Body of pancreas (tissue), 4 donors: ENCODE data around the gene PSMB2. TPM values are rescaled to one million over a fixed set of nuclear protein-coding genes. Genes with fewer than 3 reads are reported as not detected.

Source experiments
- ATAC-seq: fragments of 150-250 bp; one replicate; pipeline ENCODE4 v1.9.1; 2016
- DNase-seq, 4 donors: peaks; one replicate each; pipeline ENCODE4 v3.0.0-alpha.2; 2019
- H3K27ac ChIP-seq, 4 donors: fragments of 200-600 bp; sonication (generic); 1 replicate in 3 of 4; 2 replicates in 1 of 4; pipeline versions ENCODE4 v1.5.1 to v1.6.1; 2016 to 2019; ENCODE audit warnings: mild to moderate bottlenecking in 1 of 4, mixed read lengths in 1 of 4, moderate library complexity in 1 of 4
- H3K27me3 ChIP-seq, 2 donors: fragments of 200-600 bp; sonication (generic); one replicate each; pipeline ENCODE4 v1.6.0; 2016; ENCODE audit warnings: mild to moderate bottlenecking in 1 of 2
- H3K36me3 ChIP-seq, 2 donors: fragments of 200-600 bp; sonication (generic); replicated peaks in 1 of 2; 2 replicates each; pipeline ENCODE4 v1.5.1; 2016; ENCODE audit warnings: low read depth in 2 of 2; ENCODE audit not compliant: insufficient read depth in 1 of 2
- H3K4me1 ChIP-seq: fragments of 200-600 bp; sonication (generic); one replicate; pipeline ENCODE4 v1.6.0; 2016
- H3K4me3 ChIP-seq, 2 donors: fragments of 200-600 bp; sonication (generic); 1 replicate in 1 of 2; 2 replicates in 1 of 2; pipeline ENCODE4 v1.5.1; 2016 to 2019
- H3K9me3 ChIP-seq, 3 donors: fragments of 200-600 bp; sonication (generic); 1 replicate in 2 of 3; 2 replicates in 1 of 3; pipeline ENCODE4 v1.5.1; 2016
- POLR2A ChIP-seq, 3 donors: fragments of 450-650 bp; IDR thresholded peaks; one replicate each; pipeline ENCODE4 v1.6.1; 2016; ENCODE audit warnings: antibody characterized with exemption in 3 of 3, mild to moderate bottlenecking in 2 of 3
- WGBS, 2 donors: methylation state at CpG; one replicate each; pipeline ENCODE4 v1.1.5; 2017; 5-methylcytosine and 5-hydroxymethylcytosine counted together
- intact Hi-C: fragments of 100-400 bp; cut with DNase I; formaldehyde crosslinking; loops from one replicate; pipeline ENCODE4 v1.15.1; 2023
- total RNA-seq, 2 donors: library from RNA; depleted of rRNA; stranded (reverse); fragments of >200 nt; gene quantifications; one replicate each; pipeline ENCODE4 v1.1.0, GENCODE V29; 2016
- TF ChIP-seq, protein P1 (sequence below), 7 experiments: fragments of 450-650 bp in 4 of 7; fragments of 200-600 bp in 3 of 7; sonication (generic) in 3 of 7; IDR thresholded peaks; one replicate each; pipeline ENCODE4 v1.5.1; 2016 to 2019; ENCODE audit warnings: antibody characterized with exemption in 7 of 7

Gene PSMB2
- total RNA-seq, 2 donors from 2014 or later: 13.2 to 17.5 TPM

DNA sequence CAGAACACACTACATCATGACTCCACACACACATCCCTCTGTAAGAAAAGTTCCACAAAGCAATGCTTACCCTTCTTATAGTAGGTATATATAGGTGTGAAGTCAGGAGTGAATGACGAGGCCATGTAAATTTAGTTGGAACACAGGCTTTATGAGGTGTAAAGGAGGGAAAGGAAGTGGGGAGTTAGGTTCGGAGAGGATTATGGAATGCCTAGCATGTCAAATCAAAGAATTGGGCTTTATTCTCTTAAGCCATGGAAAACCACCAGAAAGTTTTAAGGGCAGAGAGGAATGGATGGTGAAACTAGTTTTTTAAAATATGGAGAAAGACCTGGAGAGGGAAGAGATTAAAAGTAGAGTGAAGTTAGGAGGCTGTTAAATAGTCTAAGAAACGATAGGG lies 41.9 kb downstream of the PSMB2 start:
- Histone ChIP-seq H3K9me3 (no peaks in the 10 kb centered on the region), H3K27me3 (no peaks in the 10 kb centered on the region), H3K36me3 (peaks cover 0 to 14% of the 10 kb centered on the region in 2 donors), H3K27ac (no peak overlapping the region), H3K4me3 (no peak overlapping the region), H3K4me1 (no peaks in the 10 kb centered on the region)
- TF ChIP-seq, protein P1, sequence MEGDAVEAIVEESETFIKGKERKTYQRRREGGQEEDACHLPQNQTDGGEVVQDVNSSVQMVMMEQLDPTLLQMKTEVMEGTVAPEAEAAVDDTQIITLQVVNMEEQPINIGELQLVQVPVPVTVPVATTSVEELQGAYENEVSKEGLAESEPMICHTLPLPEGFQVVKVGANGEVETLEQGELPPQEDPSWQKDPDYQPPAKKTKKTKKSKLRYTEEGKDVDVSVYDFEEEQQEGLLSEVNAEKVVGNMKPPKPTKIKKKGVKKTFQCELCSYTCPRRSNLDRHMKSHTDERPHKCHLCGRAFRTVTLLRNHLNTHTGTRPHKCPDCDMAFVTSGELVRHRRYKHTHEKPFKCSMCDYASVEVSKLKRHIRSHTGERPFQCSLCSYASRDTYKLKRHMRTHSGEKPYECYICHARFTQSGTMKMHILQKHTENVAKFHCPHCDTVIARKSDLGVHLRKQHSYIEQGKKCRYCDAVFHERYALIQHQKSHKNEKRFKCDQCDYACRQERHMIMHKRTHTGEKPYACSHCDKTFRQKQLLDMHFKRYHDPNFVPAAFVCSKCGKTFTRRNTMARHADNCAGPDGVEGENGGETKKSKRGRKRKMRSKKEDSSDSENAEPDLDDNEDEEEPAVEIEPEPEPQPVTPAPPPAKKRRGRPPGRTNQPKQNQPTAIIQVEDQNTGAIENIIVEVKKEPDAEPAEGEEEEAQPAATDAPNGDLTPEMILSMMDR (IDR thresholded peaks at IDR 0.05): no peak
- TF ChIP-seq POLR2A (IDR thresholded peaks at IDR 0.05): no peak
- DNase-seq (no peak), ATAC-seq (no peak)
- 88 to 92% methylated on average over 3 of the region's 3 CpGs for WGBS, 2 donors
- intact Hi-C loops: no loop called here

DNA sequence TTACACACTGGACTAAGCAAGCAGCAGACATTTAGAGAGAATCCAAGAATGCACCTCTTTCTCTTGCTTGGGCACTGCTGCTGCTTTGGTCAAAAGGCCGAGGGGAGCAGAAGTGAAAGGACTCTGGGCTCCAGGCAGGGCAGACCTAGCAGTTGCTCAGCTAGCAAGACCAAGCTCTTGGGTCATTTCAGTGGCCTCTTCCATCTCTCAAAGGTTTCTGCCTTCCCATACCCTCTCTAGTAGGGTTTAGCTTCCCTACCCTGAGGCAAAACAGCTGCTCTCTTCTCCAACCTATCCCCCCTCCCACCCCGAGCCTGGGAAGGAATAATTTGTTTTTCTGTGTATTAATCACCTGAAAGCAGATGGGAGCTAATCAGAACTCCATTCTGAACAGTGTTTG lies 42.4 kb downstream of the PSMB2 start:
- Histone ChIP-seq H3K4me1 (no peaks in the 10 kb centered on the region), H3K4me3 (no peak overlapping the region), H3K27me3 (no peaks in the 10 kb centered on the region), H3K27ac (no peak overlapping the region), H3K9me3 (no peaks in the 10 kb centered on the region), H3K36me3 (peaks cover 0 to 14% of the 10 kb centered on the region in 2 donors)
- intact Hi-C loops: no loop called here
- TF ChIP-seq POLR2A (IDR thresholded peaks at IDR 0.05): no peak
- TF ChIP-seq, protein P1 (IDR thresholded peaks at IDR 0.05): no peak
- 80 to 86% methylated on average over 2 of the region's 2 CpGs for WGBS, 2 donors
- DNase-seq: no peak
- no peak for ATAC-seq

DNA sequence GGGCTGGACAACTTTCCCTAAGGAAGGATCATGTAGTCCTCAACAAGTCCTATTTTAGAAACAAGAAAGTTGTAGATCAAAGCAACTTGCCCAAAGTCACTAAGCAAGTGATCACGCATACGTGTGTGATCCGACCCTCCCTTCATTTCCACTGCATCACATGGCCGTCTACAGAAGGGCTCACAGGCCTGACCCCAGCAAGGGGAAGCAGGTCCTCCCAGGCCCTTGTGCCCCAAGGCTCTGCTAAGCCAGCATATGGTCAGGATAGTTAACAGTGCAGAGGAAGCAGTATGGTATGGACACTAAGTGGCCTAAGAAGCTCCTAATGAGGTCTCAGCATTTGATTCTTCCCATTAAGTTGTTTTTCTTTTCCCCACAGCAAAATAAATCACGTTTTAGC lies 43.5 kb downstream of the PSMB2 start:
- no peaks in the 10 kb centered on the region for H3K9me3 ChIP-seq
- DNase-seq: no peak
- peaks cover 0 to 6% of the 10 kb centered on the region in 2 donors for H3K36me3 ChIP-seq
- H3K27me3 ChIP-seq: no peaks in the 10 kb centered on the region
- 90 to 91% methylated on average over 5 of the region's 5 CpGs for WGBS, 2 donors
- no peaks in the 10 kb centered on the region for H3K4me1 ChIP-seq
- no peak for ATAC-seq
- no peak overlapping the region for H3K4me3 ChIP-seq
- intact Hi-C loops: no loop called here
- TF ChIP-seq, protein P1 (IDR thresholded peaks at IDR 0.05): no peak
- TF ChIP-seq POLR2A (IDR thresholded peaks at IDR 0.05): no peak
- no peak overlapping the region for H3K27ac ChIP-seq

DNA sequence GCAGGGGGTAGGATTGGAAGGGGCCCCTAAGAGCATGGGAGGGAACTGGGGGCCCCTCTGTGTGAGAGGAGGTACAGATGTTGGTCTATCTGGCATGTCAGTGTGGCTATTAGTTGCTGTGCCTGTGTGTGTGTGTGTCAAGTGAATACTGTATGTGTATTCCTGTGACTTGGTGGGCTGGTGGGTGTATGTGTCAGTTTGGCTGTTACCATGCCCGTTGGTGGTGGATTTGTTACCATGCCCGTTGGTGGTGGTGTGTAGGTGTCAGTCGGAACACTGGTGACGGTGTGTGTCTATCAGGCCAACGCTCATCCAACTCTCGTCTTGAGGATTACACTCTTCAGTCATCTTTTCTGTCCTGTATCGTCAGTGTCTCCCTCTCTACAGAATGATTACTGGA lies 45.6 kb downstream of the PSMB2 start:
- WGBS, 2 donors: 84 to 92% methylated on average over 7 of the region's 7 CpGs
- ATAC-seq: no peak
- TF ChIP-seq, protein P1 (IDR thresholded peaks at IDR 0.05): no peak
- no peak for TF ChIP-seq POLR2A (IDR thresholded peaks at IDR 0.05)
- no peaks in the 10 kb centered on the region for H3K27me3 ChIP-seq
- intact Hi-C loops: no loop called here
- H3K4me3 ChIP-seq: no peak overlapping the region
- no peaks in the 10 kb centered on the region for H3K4me1 ChIP-seq
- no peak overlapping the region for H3K27ac ChIP-seq
- no peaks in the 10 kb centered on the region for H3K36me3 ChIP-seq
- no peak for DNase-seq
- no peaks in the 10 kb centered on the region for H3K9me3 ChIP-seq

DNA sequence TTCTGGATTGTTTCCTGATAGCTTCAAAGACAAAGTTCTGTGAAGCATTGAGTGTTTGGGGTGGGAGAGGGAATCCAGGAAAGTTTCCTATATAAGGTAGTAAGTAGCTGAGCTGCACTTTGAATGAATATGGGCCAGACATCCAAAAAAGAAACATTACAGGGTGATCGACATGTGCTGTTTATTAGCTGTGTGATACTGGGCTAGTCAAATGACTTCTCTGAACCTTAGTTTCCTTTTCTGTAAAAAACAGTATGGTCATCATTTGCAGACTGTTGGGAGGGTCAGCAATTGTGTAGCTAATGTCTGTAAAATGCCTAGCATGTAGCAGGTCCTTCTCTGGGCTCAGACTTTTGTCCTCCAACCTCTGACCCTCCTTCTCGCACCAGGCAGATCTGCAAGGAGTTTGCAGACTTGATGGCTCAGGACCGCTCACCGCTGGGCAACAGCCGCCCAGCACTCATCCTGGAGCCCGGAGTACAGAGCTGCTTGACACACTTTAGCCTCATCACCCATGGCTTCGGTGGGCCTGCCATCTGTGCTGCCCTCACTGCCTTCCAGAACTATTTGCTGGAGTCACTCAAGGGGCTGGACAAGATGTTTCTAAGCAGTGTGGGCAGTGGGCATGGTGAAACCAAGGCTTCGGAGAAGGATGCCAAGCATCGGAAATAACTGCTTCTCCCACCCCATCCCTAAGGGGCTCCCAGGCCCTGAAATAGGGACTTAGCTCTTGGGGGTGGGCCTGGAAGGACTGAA lies 47.1 kb downstream of the PSMB2 start:
- WGBS, 2 donors: 88 to 94% methylated on average over 7 to 9 of the region's 9 CpGs
- ATAC-seq (no peak), DNase-seq (no peak)

More for the DNA sequence above, 47.1 kb downstream of the PSMB2 start:
- H3K4me3 ChIP-seq: no peak overlapping the region
- no peaks in the 10 kb centered on the region for H3K9me3 ChIP-seq
- H3K27ac ChIP-seq: no peak overlapping the region
- no peak for TF ChIP-seq POLR2A (IDR thresholded peaks at IDR 0.05)
- TF ChIP-seq, protein P1 (IDR thresholded peaks at IDR 0.05): no peak
- no peaks in the 10 kb centered on the region for H3K4me1 ChIP-seq
- H3K27me3 ChIP-seq: no peaks in the 10 kb centered on the region
- H3K36me3 ChIP-seq: no peaks in the 10 kb centered on the region
- intact Hi-C loops: no loop called here
